Body of pancreas (tissue), 4 donors: ENCODE results near the gene CYP19A1.

Source experiments
- CTCF ChIP-seq, 7 experiments: fragments of 450-650 bp in 4 of 7; fragments of 200-600 bp in 3 of 7; sonication (generic) in 3 of 7; IDR thresholded peaks; one replicate each; pipeline ENCODE4 v1.5.1; 2016 to 2019; ENCODE audit warnings: antibody characterized with exemption in 7 of 7
- POLR2A ChIP-seq, 3 donors: fragments of 450-650 bp; IDR thresholded peaks; one replicate each; pipeline ENCODE4 v1.6.1; 2016; ENCODE audit warnings: antibody characterized with exemption in 3 of 3, mild to moderate bottlenecking in 2 of 3

- TF ChIP-seq CTCF (IDR thresholded peaks at IDR 0.05): no peak
- TF ChIP-seq POLR2A (IDR thresholded peaks at IDR 0.05): no peak
These were observed 98.3 kb downstream of the CYP19A1 start for GRCh38 chr15:51240066-51240465.
